DOHH2 (cell line): ENCODE data around the gene CISD1.

Source experiments
- H3F3A ChIP-seq: fragments of 200-600 bp; sonication (generic), shearing (Covaris generic); 2 replicates; pipeline ENCODE4 v1.6.0; 2016; ENCODE audit warnings: antibody characterized with exemption, mild to moderate bottlenecking; ENCODE audit not compliant: control insufficient read depth, insufficient read depth
- H3K27ac ChIP-seq: fragments of 200-600 bp; sonication (generic); 2 replicates; pipeline ENCODE4 v1.5.1; 2014; ENCODE audit warnings: low read depth, mild to moderate bottlenecking, low read length, moderate library complexity
- H3K27me3 ChIP-seq: fragments of 200-600 bp; sonication (generic); 2 replicates; pipeline ENCODE4 v1.6.1; 2014; ENCODE audit warnings: mild to moderate bottlenecking, low read length, mixed read lengths; ENCODE audit not compliant: control insufficient read depth
- H3K36me3 ChIP-seq: fragments of 200-600 bp; sonication (generic); 2 replicates; pipeline ENCODE4 v1.6.1; 2014; ENCODE audit warnings: mild to moderate bottlenecking, low read length, moderate library complexity, mixed read lengths; ENCODE audit not compliant: control insufficient read depth
- H3K4me1 ChIP-seq: fragments of 200-600 bp; sonication (generic); 2 replicates; pipeline ENCODE4 v1.6.1; 2014; ENCODE audit warnings: mild to moderate bottlenecking, low read length, mixed read lengths; ENCODE audit not compliant: control insufficient read depth
- H3K4me2 ChIP-seq: fragments of 200-600 bp; sonication (generic); 2 replicates; pipeline ENCODE4 v1.6.0; 2014; ENCODE audit warnings: mild to moderate bottlenecking, low read length, moderate library complexity
- H3K4me3 ChIP-seq: fragments of 200-600 bp; sonication (generic); 2 replicates; pipeline ENCODE4 v1.5.1; 2014; ENCODE audit warnings: mild to moderate bottlenecking, low read length, mixed read lengths
- H3K79me2 ChIP-seq: fragments of 200-600 bp; sonication (generic); 2 replicates; pipeline ENCODE4 v1.6.1; 2014; ENCODE audit warnings: mild to moderate bottlenecking, low read length, mixed read lengths; ENCODE audit not compliant: control insufficient read depth
- H3K9me2 ChIP-seq: fragments of 200-600 bp; sonication (generic); replicated peaks from 2 replicates; pipeline ENCODE4 v1.6.1; 2014; ENCODE audit warnings: mild to moderate bottlenecking, low read length, mixed read lengths; ENCODE audit not compliant: control insufficient read depth
- H3K9me3 ChIP-seq: fragments of 200-600 bp; sonication (generic); 2 replicates; pipeline ENCODE4 v1.6.1; 2014; ENCODE audit warnings: antibody characterized with exemption, low read length, mixed read lengths; ENCODE audit not compliant: control insufficient read depth, insufficient read depth
- H4K20me1 ChIP-seq: fragments of 200-600 bp; sonication (generic); 2 replicates; pipeline ENCODE4 v1.6.0; 2014; ENCODE audit warnings: low read depth, mild to moderate bottlenecking, antibody characterized with exemption, low read length, moderate library complexity; ENCODE audit not compliant: control insufficient read depth, insufficient read depth
- CTCF ChIP-seq: fragments of 200-600 bp; sonication (generic); IDR thresholded peaks from one replicate; pipeline ENCODE4 v1.5.1; 2014; ENCODE audit warnings: antibody characterized with exemption, mild to moderate bottlenecking, low read depth, low read length; ENCODE audit not compliant: poor library complexity, severe bottlenecking
- EZH2phosphoT487 ChIP-seq: fragments of 200-600 bp; sonication (generic); IDR thresholded peaks from 2 replicates; pipeline ENCODE4 v1.6.1; 2017; ENCODE audit warnings: borderline replicate concordance, mild to moderate bottlenecking, antibody characterized with exemption, low read length, moderate library complexity, mixed read lengths

The CISD1 gene

GRCh38 chr10:58266003-58266825, 2.7 kb upstream of the CISD1 start:
- Histone ChIP-seq H3K27ac (peak overlapping the region; percentile 68), H3K79me2 (peaks cover 83% of the 10 kb centered on the region), H3F3A (peaks cover 13% of the 10 kb centered on the region)

DNA sequence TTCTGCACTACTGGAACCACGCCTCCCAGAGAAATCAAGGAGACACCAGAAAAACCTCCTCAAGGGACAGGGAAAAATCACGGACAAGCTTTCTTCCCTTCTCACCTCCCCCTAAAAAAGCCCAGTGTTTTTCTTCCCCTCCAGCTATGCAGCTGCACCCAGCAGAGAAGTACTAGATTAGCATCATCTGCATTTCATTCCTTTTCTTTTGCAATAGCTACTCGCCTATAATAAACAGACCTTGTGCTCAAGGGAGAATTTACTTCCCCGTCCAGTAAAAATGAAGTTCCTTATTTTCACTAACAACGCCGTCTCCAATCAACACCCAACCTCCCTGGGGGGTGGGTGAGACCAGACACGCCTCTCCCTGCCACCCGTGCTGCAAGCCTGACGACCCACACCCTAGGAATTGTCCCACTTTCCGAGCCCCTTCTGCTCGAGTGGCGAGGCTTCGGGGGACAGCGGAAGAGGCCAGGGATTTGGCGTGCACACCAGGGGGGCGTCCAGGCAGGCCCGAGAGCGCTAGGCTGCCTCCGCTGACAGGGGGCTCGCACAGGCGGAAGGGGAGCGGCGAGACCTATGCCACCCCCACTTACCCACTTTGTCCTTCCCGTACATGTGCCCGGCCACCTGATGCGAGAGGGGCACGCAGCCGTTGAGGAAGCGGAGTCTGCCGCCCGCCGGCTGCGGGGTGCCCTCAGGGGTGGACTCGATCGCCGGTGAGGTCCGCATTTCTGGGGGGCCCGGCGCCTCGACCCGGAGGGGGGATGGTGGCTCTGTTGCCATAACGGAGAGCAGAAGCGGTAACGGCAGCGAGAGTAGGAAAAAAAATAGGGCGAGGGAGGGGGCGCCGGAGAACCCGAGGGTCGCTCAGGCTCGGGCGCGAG, 1.9 kb upstream of the CISD1 start:
- peaks cover 13% of the 10 kb centered on the region for H4K20me1 ChIP-seq
- H3K27ac ChIP-seq, result peak overlapping the region; percentile 68
- H3K79me2 ChIP-seq, result peaks cover 83% of the 10 kb centered on the region

More at GRCh38 chr10:58266003-58266825, 2.7 kb upstream of the CISD1 start:
- Histone ChIP-seq H4K20me1 (peaks cover 13% of the 10 kb centered on the region), H3K9me3 (no peaks in the 10 kb centered on the region), H3K4me3 (peak overlapping the region; percentile 77), H3K4me1 (peaks cover 33% of the 10 kb centered on the region), H3K27me3 (no peaks in the 10 kb centered on the region), H3K4me2 (peak overlapping the region; percentile 81), H3K9me2 (no peaks in the 10 kb centered on the region), H3K36me3 (peaks cover 12% of the 10 kb centered on the region; the same call in 1 of the 2 replicates)
- TF ChIP-seq EZH2phosphoT487 (no peak), CTCF (no peak)

More for the DNA sequence above, 1.9 kb upstream of the CISD1 start:
- Histone ChIP-seq H3K36me3 (peaks cover 16% of the 10 kb centered on the region; the same call in 1 of the 2 replicates), H3K4me3 (peak overlapping the region; percentile 77), H3K9me3 (no peaks in the 10 kb centered on the region), H3K4me2 (peak overlapping the region; percentile 81), H3K9me2 (no peaks in the 10 kb centered on the region), H3K27me3 (no peaks in the 10 kb centered on the region), H3F3A (peaks cover 13% of the 10 kb centered on the region), H3K4me1 (peaks cover 33% of the 10 kb centered on the region)
- no peak for TF ChIP-seq CTCF
- TF ChIP-seq EZH2phosphoT487, result no peak
